ENCODE measurements around the gene GRIA4.

DNA sequence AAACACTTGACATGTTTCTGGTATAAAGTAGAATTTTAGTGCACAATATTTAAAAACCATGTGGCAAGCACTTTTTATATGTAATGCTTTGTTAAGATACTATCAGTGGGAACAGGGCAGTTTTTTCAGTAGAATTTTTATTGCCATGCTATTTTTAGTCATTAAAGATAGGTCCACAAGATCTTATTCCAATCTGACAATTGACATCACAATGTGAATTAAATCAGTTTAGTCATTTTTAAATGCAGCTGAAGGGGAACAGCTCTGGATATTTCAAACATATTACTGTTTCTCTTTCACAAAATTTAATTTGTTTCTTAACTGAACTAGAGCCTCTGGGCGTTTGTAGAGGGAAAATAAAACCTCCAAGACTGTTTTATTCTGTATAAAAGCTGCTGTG is 218.0 kb downstream of the GRIA4 start:
- TF ChIP-seq, protein P1, sequence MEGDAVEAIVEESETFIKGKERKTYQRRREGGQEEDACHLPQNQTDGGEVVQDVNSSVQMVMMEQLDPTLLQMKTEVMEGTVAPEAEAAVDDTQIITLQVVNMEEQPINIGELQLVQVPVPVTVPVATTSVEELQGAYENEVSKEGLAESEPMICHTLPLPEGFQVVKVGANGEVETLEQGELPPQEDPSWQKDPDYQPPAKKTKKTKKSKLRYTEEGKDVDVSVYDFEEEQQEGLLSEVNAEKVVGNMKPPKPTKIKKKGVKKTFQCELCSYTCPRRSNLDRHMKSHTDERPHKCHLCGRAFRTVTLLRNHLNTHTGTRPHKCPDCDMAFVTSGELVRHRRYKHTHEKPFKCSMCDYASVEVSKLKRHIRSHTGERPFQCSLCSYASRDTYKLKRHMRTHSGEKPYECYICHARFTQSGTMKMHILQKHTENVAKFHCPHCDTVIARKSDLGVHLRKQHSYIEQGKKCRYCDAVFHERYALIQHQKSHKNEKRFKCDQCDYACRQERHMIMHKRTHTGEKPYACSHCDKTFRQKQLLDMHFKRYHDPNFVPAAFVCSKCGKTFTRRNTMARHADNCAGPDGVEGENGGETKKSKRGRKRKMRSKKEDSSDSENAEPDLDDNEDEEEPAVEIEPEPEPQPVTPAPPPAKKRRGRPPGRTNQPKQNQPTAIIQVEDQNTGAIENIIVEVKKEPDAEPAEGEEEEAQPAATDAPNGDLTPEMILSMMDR (IDR thresholded peaks at IDR 0.05; ENCODE audit: low read depth, low read length, missing input control): no peak
- TF ChIP-seq RAD21 (IDR thresholded peaks at IDR 0.05) (no peak), SP1 (IDR thresholded peaks at IDR 0.05) (no peak), FOXA1 (IDR thresholded peaks at IDR 0.05) (no peak), JUND (IDR thresholded peaks at IDR 0.05) (no peak), YY1 (IDR thresholded peaks at IDR 0.05) (no peak), TAF1 (conservative IDR thresholded peaks at IDR 0.05) (no peak), GABPA (IDR thresholded peaks at IDR 0.05 in 1 of 2, conservative IDR thresholded peaks at IDR 0.05 in 1 of 2) (no peak), HNF4G (IDR thresholded peaks at IDR 0.05) (no peak), NR2F2 (IDR thresholded peaks at IDR 0.05) (no peak), HNF4A (conservative IDR thresholded peaks at IDR 0.05) (no peak)
- TF ChIP-seq, protein P2, sequence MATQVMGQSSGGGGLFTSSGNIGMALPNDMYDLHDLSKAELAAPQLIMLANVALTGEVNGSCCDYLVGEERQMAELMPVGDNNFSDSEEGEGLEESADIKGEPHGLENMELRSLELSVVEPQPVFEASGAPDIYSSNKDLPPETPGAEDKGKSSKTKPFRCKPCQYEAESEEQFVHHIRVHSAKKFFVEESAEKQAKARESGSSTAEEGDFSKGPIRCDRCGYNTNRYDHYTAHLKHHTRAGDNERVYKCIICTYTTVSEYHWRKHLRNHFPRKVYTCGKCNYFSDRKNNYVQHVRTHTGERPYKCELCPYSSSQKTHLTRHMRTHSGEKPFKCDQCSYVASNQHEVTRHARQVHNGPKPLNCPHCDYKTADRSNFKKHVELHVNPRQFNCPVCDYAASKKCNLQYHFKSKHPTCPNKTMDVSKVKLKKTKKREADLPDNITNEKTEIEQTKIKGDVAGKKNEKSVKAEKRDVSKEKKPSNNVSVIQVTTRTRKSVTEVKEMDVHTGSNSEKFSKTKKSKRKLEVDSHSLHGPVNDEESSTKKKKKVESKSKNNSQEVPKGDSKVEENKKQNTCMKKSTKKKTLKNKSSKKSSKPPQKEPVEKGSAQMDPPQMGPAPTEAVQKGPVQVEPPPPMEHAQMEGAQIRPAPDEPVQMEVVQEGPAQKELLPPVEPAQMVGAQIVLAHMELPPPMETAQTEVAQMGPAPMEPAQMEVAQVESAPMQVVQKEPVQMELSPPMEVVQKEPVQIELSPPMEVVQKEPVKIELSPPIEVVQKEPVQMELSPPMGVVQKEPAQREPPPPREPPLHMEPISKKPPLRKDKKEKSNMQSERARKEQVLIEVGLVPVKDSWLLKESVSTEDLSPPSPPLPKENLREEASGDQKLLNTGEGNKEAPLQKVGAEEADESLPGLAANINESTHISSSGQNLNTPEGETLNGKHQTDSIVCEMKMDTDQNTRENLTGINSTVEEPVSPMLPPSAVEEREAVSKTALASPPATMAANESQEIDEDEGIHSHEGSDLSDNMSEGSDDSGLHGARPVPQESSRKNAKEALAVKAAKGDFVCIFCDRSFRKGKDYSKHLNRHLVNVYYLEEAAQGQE (IDR thresholded peaks at IDR 0.05): no peak
- TF ChIP-seq, protein P3, sequence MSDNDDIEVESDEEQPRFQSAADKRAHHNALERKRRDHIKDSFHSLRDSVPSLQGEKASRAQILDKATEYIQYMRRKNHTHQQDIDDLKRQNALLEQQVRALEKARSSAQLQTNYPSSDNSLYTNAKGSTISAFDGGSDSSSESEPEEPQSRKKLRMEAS (IDR thresholded peaks at IDR 0.05): no peak
- TF ChIP-seq, protein P4, sequence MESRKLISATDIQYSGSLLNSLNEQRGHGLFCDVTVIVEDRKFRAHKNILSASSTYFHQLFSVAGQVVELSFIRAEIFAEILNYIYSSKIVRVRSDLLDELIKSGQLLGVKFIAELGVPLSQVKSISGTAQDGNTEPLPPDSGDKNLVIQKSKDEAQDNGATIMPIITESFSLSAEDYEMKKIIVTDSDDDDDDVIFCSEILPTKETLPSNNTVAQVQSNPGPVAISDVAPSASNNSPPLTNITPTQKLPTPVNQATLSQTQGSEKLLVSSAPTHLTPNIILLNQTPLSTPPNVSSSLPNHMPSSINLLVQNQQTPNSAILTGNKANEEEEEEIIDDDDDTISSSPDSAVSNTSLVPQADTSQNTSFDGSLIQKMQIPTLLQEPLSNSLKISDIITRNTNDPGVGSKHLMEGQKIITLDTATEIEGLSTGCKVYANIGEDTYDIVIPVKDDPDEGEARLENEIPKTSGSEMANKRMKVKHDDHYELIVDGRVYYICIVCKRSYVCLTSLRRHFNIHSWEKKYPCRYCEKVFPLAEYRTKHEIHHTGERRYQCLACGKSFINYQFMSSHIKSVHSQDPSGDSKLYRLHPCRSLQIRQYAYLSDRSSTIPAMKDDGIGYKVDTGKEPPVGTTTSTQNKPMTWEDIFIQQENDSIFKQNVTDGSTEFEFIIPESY (IDR thresholded peaks at IDR 0.05): no peak

Data from liver (tissue), 3 donors.